NCI-H82 (cell line): ENCODE results near the gene CREB3L2.

Experiments
- DNase-seq: peaks from one replicate; lab custom pipeline; 2025; lab: John Stamatoyannopoulos, UW

The CREB3L2 gene

DNA sequence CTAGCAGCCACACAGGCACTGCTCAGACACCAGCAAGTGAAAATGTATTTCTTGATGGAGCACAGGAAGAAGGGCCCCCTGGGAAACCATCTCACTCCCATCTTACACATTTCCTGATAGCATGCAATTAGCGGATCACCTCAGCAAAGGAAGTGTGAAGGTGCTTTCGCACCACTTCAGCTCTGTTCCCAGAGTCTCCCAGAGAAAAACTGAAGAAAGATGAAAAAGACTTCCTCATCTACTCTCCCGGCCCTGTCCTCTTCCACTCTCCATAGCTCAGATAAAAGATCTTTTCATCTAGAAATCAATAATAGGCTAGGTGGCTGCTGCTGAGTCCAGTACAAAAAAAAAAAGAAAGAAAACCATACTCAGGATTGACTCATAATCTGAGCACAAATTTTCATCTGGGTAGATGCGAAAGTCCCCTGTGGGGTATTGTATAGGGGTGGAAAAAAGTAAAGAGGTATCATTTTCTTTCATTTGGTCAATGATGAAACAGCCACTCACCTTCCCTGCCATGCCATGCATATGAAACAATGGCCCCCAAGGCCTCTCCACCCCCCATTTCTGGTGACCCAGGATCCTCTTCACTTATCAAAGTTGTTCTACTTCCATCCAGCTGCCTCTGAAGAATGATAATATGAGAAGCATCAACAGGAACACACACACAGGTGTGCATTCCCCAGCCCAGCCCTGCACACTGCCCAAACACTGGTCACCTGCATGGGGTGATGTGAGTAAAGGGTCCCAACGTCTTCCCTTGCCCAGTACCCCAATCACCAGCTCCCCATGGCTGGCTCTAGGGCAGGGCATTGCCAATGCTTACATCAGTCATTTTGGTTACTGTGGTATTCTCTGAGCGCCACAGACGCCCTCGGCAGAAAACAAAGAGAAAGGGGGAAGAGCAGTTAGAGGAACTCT is 106.3 kb downstream of the CREB3L2 start:
- no peak for DNase-seq

DNA sequence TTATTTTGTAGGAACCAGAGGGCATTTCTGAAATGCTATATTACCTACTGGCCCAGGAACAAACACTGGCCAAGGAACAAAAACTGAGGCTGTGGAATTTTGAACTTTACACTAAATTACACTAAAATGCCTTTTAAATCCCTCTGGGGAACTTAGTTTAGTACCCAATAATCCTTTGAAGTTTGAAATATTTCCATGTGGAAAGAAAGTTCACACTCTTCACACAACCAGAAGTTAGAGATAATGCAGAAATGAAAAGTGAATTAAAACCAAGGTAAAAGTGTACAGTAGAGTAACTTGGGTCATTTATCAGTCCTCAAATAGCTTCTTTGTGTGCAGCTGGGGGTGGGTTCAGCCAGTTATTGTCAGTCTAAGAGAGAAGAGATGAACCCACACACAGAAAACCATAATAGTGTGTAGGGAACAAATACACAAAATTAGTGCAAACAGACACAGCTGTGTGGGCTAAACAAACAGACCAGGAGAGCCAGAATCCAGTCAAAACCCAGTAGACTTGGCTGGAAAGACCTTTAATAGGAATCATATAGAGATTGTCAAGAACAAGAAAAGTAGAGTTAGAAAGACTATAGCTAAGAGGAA is 108.6 kb downstream of the CREB3L2 start:
- no peak for DNase-seq

DNA sequence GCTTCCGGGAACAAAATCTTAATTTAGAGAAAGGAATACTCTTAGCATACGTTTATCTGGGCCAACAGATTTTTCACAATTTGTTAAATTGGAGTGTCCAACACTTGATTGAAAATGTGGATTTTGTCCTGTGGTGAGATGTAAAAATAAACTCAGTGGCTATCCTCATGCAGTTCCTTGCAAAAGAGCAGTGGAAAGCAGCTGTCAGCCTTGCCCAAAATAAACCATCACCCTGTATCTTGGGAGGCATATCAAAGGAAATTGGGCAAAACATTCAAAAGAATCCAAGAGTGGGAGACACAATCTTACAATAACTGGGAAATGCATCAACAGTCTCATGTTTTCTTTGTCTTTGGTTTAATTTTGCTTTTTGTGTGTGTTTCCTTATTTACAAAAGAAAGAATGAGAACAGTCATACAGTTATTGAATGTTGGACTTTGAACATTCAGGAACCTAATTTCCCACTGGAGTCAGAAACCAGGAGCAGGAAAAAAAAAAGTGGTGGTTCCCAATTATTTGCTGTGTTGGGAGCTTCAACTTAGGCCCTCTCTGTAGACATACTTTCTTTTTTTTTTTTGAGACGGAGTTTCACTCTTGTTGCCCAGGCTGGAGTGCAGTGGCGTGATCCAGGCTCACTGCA is 110.8 kb downstream of the CREB3L2 start:
- no peak for DNase-seq

DNA sequence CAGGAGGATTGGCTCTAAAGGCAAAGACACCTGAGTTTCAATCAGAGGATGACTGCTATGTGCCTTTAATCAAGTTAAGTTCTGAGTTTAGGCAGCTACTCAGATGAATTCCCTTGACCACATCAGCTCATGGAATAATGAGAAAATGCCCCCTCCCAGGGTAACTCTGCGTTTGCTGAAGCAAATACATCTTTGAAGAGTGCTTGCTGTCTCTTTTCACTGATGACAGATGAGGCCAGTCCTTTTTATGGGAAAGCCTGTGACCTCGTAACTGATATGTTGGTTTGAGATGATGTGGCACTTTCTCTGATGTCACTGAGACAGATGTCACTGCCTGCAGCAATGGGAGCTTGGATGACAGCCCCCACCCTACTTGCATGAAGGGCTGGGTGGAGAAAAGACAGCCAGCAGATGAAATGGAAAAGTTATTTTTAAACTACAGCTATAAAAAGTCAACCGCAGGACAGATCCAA is 111.4 kb downstream of the CREB3L2 start:
- DNase-seq: no peak

DNA sequence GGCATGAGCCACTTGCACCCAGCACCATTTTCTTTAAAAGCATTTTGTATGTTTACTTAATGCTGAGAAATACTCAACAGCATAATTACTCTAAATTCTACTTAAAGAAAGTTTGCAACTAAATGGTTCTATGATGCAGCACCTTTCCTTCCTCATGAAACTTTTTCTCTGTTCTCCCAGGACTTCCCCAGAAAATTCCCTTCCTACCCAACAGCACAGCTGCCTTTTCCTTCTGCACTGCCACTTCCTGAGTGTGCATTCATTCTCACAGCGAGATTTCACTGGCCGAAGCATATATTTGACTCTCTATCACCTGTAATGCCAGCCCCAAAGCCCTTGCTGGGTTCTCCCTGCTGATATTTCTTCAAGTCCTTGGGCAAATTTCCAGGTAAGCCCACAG is 113.6 kb downstream of the CREB3L2 start:
- no peak for DNase-seq

DNA sequence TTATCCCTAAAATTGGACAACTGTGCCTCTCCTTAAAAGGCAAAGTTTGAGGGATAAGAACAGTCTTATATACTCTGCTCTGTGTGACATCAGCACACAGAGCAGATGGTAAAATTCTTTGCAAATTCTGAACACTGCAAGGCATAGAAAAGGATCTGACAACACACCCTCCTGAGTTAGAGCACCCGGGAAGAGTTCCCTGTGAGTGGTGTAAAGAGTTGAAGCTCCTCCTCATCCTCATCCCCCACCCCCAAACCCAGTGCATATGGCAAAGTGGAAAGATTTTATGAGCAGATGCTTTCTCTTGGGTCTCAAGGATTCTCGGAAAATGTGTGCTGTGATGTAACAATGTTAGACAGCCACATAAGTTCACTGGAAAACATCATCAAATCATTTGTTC is 115.1 kb downstream of the CREB3L2 start:
- no peak for DNase-seq

DNA sequence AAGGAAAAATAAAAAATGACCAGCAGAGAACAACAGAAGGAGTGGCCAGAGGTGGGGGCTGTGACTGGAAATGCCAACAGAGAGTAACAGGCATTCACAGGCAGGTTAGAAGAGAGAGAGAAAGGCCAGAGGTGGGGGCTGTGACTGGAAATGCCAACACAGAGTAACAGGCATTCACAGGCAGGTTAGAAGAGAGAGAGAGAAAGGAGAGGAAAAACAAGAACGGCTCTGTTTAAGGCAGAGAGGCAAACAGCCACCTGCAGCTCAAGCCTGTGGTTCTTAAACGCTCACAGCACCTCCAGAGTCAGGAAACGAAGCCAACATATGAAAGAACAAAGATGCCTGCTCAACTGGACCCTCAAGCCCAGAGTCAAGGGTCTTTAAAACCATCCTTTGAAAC is 115.6 kb downstream of the CREB3L2 start:
- DNase-seq: no peak

DNA sequence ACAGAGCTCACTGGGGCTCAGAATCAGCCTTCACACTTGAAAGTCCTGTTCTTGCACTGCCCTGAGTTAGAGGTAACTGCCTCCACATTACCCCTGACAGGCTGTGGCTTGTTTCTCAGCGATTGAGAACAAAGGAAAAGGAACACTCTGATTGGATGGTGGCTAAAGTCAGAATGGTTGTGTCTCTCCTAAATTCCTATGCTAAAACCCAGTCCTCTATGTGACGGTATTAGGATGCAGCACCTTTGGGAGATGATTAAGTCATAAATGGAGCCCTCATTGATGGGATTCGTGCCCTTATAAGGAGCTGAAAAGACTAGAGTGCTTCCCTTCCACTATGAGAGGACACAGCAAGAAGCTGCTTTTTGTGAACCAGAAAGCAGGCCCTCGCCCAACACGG is 116.2 kb downstream of the CREB3L2 start:
- DNase-seq: no peak

DNA sequence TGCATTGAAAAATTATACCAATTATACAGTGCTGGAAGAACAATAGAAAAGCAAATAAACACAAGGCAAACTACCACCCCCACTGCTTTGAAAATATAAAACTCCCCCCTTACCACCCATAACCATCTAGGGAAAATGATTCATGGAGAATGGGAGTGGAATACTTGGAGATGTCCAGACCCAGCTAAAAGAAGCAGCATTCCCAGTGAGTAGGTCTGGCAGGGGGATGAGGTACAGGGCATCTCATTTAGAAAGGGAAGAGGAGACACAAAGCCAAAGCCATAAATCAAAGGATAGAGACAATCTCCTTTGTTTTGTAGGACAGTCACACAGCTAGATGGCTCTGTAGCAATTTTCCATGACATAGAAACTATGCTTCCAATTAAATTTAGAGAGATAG is 119.1 kb downstream of the CREB3L2 start:
- no peak for DNase-seq

DNA sequence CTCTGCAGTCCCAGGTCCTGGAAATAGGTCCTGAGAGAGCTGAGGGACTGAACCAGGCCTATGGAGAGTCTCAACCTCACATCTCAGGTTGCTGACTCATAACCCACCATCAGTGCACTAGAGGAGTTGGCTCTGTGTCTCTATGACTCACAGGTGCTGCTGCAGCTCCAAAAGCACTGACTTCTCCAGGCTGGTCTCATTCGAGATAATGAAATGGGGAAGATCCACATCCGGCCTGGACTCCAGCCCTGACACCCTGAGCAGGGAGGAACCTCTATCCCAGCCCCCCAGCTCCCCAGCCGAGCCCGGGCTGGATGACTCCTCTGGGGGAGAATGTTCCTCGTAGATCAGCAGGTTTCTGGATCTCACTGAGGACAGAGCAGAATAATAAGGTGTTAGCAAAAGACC is 119.6 kb downstream of the CREB3L2 start:
- no peak for DNase-seq

DNA sequence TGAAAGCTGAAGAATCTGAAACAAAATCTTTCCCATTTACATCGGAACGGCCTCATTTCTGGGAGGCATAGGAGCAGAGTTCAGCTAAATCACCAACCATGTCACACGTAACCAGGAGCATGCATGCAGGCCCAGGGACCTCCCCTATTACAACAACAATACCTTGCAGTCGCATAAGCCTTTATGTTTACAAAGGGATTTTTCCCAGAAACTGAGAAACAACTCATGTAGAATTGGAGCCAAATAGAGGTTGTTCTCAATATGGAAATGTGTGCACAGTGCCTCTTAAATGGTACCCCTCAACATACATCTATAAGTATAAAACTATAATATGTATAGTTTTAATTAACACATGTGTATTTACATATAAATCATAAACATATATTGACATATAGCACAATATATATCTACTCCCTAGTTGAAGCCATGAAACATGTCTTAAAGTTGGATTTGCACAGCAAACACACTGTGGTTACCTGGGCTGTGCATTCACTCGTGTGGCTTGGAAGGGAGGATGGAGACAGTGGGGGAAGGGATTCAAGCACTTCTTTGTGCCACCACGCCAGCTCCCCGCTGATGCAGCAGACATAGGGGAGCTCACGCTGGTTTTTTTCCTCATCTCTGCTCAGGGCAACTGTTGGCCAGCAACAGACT is 120.2 kb downstream of the CREB3L2 start:
- no peak for DNase-seq

DNA sequence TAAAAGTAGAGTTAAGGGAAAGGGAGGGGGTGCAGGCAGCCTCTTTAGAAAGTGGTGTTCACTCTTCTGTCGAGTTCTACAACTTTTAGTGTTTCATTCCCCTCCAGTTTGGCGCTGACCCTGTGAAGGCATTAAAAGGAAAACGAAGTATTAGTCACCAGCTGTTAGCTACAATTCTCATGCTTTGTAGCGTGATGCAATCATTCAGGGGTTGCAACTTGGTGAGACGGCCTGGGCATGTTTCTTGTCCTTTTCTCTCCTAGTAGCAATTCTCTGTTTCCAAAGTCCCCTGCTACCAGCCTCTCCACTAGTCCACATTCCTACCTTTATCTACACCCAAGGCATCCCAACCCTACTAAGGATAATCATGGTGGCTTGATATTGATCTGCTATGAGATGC is 121.5 kb downstream of the CREB3L2 start:
- no peak for DNase-seq

DNA sequence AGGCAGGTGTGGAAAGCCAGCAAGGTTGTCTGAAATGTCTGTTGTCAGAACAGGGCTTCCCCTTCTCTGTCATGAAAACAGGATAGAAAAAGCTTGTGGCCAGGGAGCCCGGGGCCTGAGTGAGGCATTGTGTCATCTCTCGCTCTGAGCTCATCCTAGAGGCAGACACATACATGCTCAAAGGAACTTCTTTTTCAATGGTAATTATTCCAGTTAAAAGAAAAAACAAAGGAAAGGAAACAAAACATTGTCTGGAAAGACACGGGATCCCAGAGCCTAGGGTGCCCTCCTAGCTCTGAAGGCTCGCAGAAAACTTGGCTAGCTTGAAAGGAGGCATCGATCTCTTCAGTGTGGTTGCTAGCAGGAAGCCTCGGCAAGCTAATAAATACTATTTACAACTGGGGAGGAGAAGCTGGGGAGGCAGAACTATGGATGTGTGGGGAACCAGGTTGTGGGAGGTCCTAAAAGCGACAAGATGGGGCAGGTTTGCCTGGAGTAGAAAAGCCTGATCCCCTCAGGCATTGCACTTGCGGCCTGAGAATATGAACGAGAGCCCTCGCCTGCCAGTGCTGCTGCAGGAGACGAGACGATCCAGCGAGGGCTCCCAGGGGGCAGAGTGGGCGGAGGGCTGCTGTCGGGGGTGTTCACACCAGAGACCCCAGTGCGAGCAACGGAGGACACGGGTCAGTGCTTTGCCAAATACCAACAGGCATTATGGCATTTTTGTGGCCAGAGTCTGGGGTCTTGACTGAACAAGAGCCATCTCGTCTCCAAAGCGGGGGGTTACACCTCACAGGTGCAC is 122.3 kb downstream of the CREB3L2 start:
- DNase-seq: no peak

DNA sequence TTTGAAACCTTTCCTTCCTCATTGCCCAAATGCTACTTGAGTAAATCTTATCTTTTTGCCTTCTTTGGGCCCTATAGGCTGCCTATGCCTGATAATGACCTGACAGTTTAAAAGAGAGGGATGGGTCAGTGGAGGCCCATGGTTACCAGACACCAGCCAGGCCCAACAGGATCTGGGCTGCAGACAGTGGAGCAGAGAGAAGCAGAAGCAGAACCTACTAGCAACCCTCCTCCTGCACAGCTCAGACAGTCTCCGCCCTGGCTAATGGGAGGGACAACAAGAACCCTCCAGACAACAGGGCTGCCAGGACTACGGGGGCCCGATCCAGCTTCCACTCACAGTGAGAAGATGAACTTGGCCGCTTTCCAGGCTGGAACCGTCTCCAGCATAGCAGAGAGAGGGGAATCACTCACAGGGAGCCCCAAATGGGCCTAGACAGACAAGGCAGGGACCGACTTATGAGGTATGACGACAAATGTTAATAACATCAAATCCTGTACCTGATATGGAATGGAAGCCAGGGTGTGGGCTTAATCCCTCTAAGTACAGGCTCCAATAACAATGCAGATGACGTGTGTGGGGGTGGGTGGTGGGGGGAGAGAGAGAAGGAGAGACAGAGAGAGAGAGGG is 123.4 kb downstream of the CREB3L2 start:
- peak; percentile 56 for DNase-seq

DNA sequence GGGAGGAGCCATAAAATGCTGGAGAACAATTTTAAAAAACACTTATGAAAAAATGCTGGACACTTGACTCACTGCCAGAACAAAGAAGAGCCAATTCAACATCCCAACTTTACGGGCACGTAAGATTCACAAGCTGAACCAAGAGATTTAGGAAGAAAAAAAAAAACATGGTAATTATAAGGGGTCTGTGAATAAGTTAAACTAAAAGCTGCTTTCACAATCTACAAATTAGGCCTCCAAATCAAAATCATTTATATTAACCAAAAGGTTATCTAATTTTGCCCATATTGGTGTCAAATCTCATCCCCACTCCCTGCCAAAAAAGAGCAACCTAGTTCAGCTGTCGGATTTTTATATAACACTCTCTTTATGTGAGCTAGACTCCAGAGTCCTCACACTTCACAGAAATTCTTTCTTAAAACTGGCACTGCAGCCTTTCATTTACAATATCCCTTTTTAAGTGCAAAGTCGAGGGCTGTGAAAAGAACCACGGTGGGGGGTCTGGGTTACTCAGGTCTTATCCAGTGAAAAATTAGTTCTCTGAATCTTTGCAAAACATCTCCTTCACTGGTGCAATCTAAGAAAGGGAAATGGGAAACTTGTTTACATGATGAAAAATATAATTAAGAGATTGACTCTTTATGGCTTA is 124.7 kb downstream of the CREB3L2 start:
- DNase-seq: no peak

DNA sequence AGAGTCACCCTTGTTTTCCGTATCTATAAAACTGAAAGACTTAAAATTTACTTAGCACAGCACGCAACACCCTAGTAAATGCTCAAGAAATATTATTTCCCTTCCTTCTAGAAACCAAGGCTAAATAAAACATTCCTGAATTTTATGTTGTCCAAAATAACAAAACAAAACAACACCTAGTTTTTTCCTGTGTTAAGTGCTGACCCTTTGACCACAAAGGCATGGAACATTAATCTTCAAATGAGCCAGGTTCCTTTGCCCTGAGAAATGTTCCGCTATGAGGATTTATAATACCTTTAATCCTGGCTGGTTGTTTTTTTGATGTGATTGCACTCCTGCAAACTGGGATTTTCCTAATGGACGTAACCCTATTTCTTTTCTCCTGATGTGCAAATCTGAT is 126.1 kb downstream of the CREB3L2 start:
- DNase-seq: no peak

DNA sequence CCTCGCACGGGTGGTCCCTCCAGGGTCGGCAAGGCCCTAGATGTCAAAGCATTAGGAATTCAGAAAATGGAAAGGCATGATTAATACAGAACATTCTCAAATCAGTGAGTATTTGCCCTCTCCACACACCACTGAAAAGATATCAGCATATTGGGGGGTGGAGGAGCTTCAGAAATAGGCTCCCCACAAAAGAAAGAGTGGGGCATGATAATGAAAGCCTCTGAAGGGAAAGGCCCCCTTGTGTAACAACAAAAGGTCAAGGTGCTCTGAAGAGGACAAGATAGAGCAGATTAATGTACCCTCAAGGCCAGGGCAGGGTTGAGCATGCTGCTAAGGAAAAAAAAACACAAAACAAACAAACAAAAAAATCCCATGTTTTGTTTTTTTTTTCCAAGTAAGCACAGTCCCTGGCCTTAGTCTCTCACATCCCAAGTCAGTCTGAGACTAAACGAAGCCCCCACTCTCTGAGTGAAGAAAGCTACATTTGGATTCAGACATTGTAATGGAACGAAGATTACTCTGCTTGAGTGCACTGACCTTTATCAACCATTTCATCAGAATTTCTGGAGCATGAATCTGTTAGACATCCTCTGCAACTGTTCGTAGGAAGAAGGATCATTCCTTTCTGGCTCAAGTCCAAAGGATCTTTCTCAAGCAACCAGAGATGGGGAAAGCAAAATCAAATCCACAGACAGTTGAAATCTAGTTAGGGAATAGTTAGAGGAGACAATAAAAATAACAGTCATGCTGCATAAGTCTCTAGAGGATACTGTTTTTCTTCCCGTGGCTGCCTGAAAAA is 127.7 kb downstream of the CREB3L2 start:
- no peak for DNase-seq

DNA sequence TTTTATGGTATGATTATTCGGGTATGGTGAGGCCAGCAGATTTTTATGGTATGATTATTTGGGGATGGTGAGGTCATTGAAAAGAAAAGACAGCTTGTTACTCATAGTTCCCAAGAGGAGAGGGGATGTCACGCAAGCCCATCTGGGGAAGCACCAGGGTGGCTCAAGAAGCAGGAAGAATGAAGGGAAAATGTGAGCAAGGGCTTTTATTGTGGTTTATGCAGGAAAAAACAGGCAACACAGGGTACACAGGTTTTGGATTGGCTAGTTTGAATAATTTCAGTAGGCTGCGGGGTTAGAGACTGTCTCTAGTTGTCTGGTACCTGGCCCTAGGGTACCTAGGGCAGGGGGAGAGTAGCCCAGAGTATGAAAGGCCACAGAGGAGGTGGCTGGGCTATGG is 128.4 kb downstream of the CREB3L2 start:
- DNase-seq: no peak

DNA sequence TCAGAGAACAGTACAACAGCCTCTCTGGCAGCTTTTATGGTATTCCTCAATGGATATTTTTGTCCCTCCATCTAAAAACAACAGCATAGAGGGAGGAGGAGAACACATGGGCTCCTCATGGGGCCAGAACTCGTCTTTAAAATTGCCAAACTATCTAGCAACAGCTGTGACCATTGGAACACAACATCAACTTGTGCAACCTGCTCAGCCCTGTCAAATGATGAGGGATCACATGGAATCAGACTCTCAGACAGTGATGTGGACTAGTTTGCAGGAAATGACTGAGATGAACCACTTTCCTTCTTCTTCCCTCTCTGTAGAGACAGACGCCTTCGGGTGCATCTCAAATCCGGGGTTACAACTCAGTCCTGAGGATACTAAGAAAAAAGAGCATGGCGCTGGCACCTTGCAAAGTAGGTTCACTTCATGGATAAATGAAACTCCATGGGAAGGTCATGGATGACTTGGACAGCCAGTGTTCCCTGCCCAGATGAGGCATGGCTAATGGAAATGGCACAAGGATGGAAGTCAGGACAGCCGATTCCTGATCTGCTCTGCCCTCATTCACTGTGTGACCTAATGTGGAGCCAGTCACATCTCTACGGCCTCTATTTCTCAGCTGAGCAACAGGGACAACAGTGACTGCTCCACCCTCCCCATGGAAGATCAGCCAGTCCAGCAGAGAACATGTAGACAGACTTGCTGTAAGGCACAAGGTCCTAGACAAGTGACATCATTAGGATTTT is 130.5 kb downstream of the CREB3L2 start:
- DNase-seq: no peak
